HepG2 (cell line): ENCODE measurements around the gene UBE2QL1. TPM values are rescaled to one million over a fixed set of nuclear protein-coding genes. Genes with fewer than 3 reads are reported as not detected.

Source experiments
- ATAC-seq: fragments of 200-7000 bp; cut with Tn5 transposase; 3 replicates; pipeline ENCODE4 v1.9.1; 2020; ENCODE audit warnings: mild to moderate bottlenecking, moderate library complexity
- BruUV-seq: library from RNA; stranded (reverse); fragments of 400-500 nt; replicated peaks from 2 replicates; lab custom pipeline; 2021; lab: Mats Ljungman, UMichigan
- CTCF ChIA-PET: fragments of 300-600 bp; formaldehyde crosslinking; extraction: SDS; loops from one replicate; lab custom pipeline; 2021; ENCODE audit warnings: low total read pairs, inconsistent platforms, low intra/inter-chr PET ratio; lab: Yijun Ruan, JAX
- POLR2A ChIA-PET: fragments of 350-600 bp; sonication (Branson Sonifier 250); formaldehyde crosslinking; loops from one replicate; lab custom pipeline; 2020; ENCODE audit warnings: antibody characterized with exemption, inconsistent platforms; lab: Yijun Ruan, JAX
- DNase-seq: peaks from one replicate; pipeline ENCODE4 v3.0.0-alpha.2; 2015; ENCODE audit warnings: low spot score
- FAIRE-seq: peaks from 3 replicates; lab custom pipeline; 2011; peaks lifted over from hg19 to GRCh38; lab: Jason Lieb, UNC
- H2AFZ ChIP-seq: one replicate; pipeline ENCODE4 v1.6.1; 2011; ENCODE audit warnings: low read length, inconsistent platforms
- H3K27ac ChIP-seq: fragments of 300-600 bp; 3 replicates; pipeline ENCODE4 v1.8.0; 2011; ENCODE audit warnings: mixed run types, mild to moderate bottlenecking, mixed read lengths, low read length, inconsistent platforms; ENCODE audit not compliant: insufficient read depth; ENCODE audit errors: extremely low read length
- H3K27me3 ChIP-seq, 2 experiments: fragments of 200-600 bp in 1 of 2; 2 replicates in 1 of 2; 3 replicates in 1 of 2; pipeline versions ENCODE4 v1.6.0 to v1.8.0; 2011; ENCODE audit warnings: low read length in 2 of 2, mild to moderate bottlenecking in 2 of 2, moderate library complexity in 2 of 2, inconsistent platforms in 1 of 2; ENCODE audit not compliant: insufficient read depth in 2 of 2, control insufficient read depth in 1 of 2
- H3K36me3 ChIP-seq, 2 experiments: fragments of 200-600 bp in 1 of 2; replicated peaks in 1 of 2; 2 replicates in 1 of 2; 3 replicates in 1 of 2; pipeline versions ENCODE4 v1.5.1 to v1.8.0; 2011; ENCODE audit warnings: low read length in 2 of 2, inconsistent platforms in 1 of 2; ENCODE audit not compliant: insufficient read depth in 2 of 2, control insufficient read depth in 1 of 2
- H3K4me1 ChIP-seq: 2 replicates; pipeline ENCODE4 v1.5.1; 2012; ENCODE audit warnings: low read length, inconsistent platforms; ENCODE audit not compliant: insufficient read depth
- H3K4me2 ChIP-seq: 2 replicates; pipeline ENCODE4 v1.6.0; 2011; ENCODE audit warnings: low read depth, low read length, inconsistent platforms
- H3K4me3 ChIP-seq, 3 experiments: fragments of 200-600 bp in 1 of 3; sonication (generic), shearing (Covaris generic) in 1 of 3; replicated peaks in 1 of 3; 2 replicates each; pipeline ENCODE4 v1.5.1; 2011 to 2016; ENCODE audit warnings: low read length in 3 of 3, inconsistent platforms in 2 of 3, low read depth in 2 of 3, mild to moderate bottlenecking in 2 of 3, control low read depth in 1 of 3, mixed read lengths in 1 of 3; ENCODE audit not compliant: insufficient read depth in 1 of 3
- H3K79me2 ChIP-seq: one replicate; pipeline ENCODE4 v1.6.1; 2011; ENCODE audit warnings: low read length, inconsistent platforms; ENCODE audit not compliant: insufficient read depth
- H3K9ac ChIP-seq: 2 replicates; pipeline ENCODE4 v1.6.0; 2011; ENCODE audit warnings: mild to moderate bottlenecking, low read depth, low read length, inconsistent platforms; ENCODE audit not compliant: insufficient read depth
- H3K9me3 ChIP-seq: 2 replicates; pipeline ENCODE4 v1.5.1; 2012; ENCODE audit warnings: mild to moderate bottlenecking, low read length
- H4K20me1 ChIP-seq: 2 replicates; pipeline ENCODE4 v1.6.0; 2011; ENCODE audit warnings: inconsistent platforms, mild to moderate bottlenecking, low read length, moderate library complexity; ENCODE audit not compliant: insufficient read depth
- CBX1 ChIP-seq: IDR thresholded peaks from one replicate; pipeline ENCODE4 v1.6.1; 2016; ENCODE audit warnings: antibody characterized with exemption, low read depth
- CHCHD3 ChIP-seq: sonication (generic); formaldehyde crosslinking; IDR thresholded peaks from 2 replicates; pipeline ENCODE4 v1.8.0; 2022; ENCODE audit warnings: mild to moderate bottlenecking, missing genetic modification reagents, moderate library complexity
- FOXK2 ChIP-seq: fragments of 450-650 bp; IDR thresholded peaks from 2 replicates; pipeline ENCODE4 v1.6.1; 2016
- HOXA7 ChIP-seq: sonication (generic); formaldehyde crosslinking; IDR thresholded peaks from 2 replicates; pipeline ENCODE4 v1.8.1; 2022; ENCODE audit warnings: mild to moderate bottlenecking, missing genetic modification reagents, moderate library complexity
- KDM1A ChIP-seq: IDR thresholded peaks from 2 replicates; pipeline ENCODE4 v1.6.1; 2016; ENCODE audit warnings: missing compliant biosample characterization
- MTF2 ChIP-seq: sonication (generic); formaldehyde crosslinking; IDR thresholded peaks from 2 replicates; pipeline ENCODE4 v1.5.0; 2020; ENCODE audit warnings: missing genetic modification reagents, borderline replicate concordance
- RORA ChIP-seq: sonication (generic); formaldehyde crosslinking; IDR thresholded peaks from 2 replicates; pipeline ENCODE4 v1.5.0; 2020; ENCODE audit warnings: mild to moderate bottlenecking, missing genetic modification reagents, moderate library complexity
- TERF1 ChIP-seq: sonication (generic); formaldehyde crosslinking; IDR thresholded peaks from 2 replicates; pipeline ENCODE4 v1.8.0; 2022; ENCODE audit warnings: mild to moderate bottlenecking, missing genetic modification reagents, moderate library complexity
- ZNF160 ChIP-seq: sonication (generic); formaldehyde crosslinking; IDR thresholded peaks from 2 replicates; pipeline ENCODE4 v1.8.0; 2022; ENCODE audit warnings: mild to moderate bottlenecking, inconsistent platforms, missing genetic modification reagents
- ZNF496 ChIP-seq: sonication (generic); formaldehyde crosslinking; IDR thresholded peaks from 2 replicates; pipeline ENCODE4 v1.8.1; 2023; ENCODE audit warnings: mild to moderate bottlenecking, moderate library complexity, missing genetic modification reagents; ENCODE audit not compliant: insufficient replicate concordance
- ZNF562 ChIP-seq: sonication (generic); formaldehyde crosslinking; IDR thresholded peaks from 2 replicates; pipeline ENCODE4 v1.8.0; 2022; ENCODE audit warnings: missing genetic modification reagents, borderline replicate concordance
- WGBS: methylation state at CpG from one replicate; pipeline ENCODE4 v1.1.6; 2017; ENCODE audit warnings: low lambda C conversion rate; 5-methylcytosine and 5-hydroxymethylcytosine counted together
- in situ Hi-C: cut with HindIII; loops from 2 replicates; pipeline ENCODE4 v1.10.0; 2017; ENCODE audit warnings: low pct_unique_long_range_greater_than_20kb; ENCODE audit not compliant: extremely low pct_ligation_motif_present
- intact Hi-C: fragments of 100-400 bp; cut with micrococcal nuclease; formaldehyde crosslinking; loops from one replicate; pipeline ENCODE4 v1.10.0; 2022; ENCODE audit not compliant: unreplicated experiment
- polyA plus RNA-seq, 8 experiments: library from polyadenylated mRNA; depleted of rRNA in 3 of 8; stranded (reverse) in 7 of 8; unstranded in 1 of 8; fragments of >200 nt; fragmentation: Illumina TruSeq in 4 of 8; extraction: Trizol in 4 of 8; gene quantifications; 2 replicates each; pipeline versions ENCODE4 v1.2.1 to v1.2.3, GENCODE V29; 2011 to 2016; ENCODE audit warnings: low read depth in 4 of 8, missing spikeins in 1 of 8, mixed read lengths in 1 of 8; ENCODE audit not compliant: insufficient read depth in 1 of 8
- total RNA-seq, 5 experiments: library from RNA; depleted of rRNA; stranded (reverse); fragments of >200 nt; fragmentation: Illumina TruSeq; extraction: Trizol; gene quantifications; 2 replicates each; pipeline ENCODE4 v1.2.3, GENCODE V29; 2016; ENCODE audit warnings: low read depth in 1 of 5

UBE2QL1 gene
- total and polyA plus RNA-seq, 2 of the 13 experiments (the other 11 are each of a cell fraction or from before 2014, with no cell fraction given), result not detected

- Histone ChIP-seq H3K9ac (no peak overlapping the region), H3K4me1 (no peaks in the 10 kb centered on the region), H3K27me3 (no peaks in the 10 kb centered on the region; a peak in 1 of 5 replicates), H2AFZ (no peak overlapping the region), H3K27ac (no peak overlapping the region), H3K79me2 (no peaks in the 10 kb centered on the region), H3K4me3 (no peak overlapping the region), H3K36me3 (no peaks in the 10 kb centered on the region), H3K4me2 (no peak overlapping the region), H4K20me1 (no peaks in the 10 kb centered on the region), H3K9me3 (no peaks in the 10 kb centered on the region)
- WGBS, result 24% methylated on average over 5 of the region's 5 CpGs
- intact Hi-C loops (no loop called here), in situ Hi-C loops (no loop called here)
- CTCF ChIA-PET, result no interaction called here
- FAIRE-seq (no peak), DNase-seq (no peak), ATAC-seq (no peak)
- POLR2A ChIA-PET, result no interaction called here
- BruUV-seq, result no TSS peak
- TF ChIP-seq TERF1 (CRISPR knock-in tag) (no peak), RORA (CRISPR knock-in tag) (no peak), MTF2 (no peak), CBX1 (no peak), ZNF160 (no peak), CHCHD3 (CRISPR knock-in tag) (no peak), KDM1A (CRISPR knock-in tag) (no peak), HOXA7 (CRISPR knock-in tag) (no peak), FOXK2 (no peak), ZNF496 (no peak), ZNF562 (CRISPR knock-in tag) (no peak)
- TF ChIP-seq, all 625 proteins: peak for 0
These were observed 92.8 kb downstream of the UBE2QL1 start for GRCh38 chr5:6541256-6542013.
